Stimulated activated CD8-positive, alpha-beta memory T cell treated with anti-CD3 and anti-CD28 coated beads, Interleukin-2, amount 100 ng/mL, for 48 hours (primary cell): ENCODE measurements around the gene PERCC1.
"Not testable (repeated sequence)": the region's sequence is repeated elsewhere in the genome, so short reads cannot be mapped to it uniquely, and the experiment has no call there.

Experiments used
- DNase-seq, 2 donors: peaks; one replicate each; pipeline ENCODE4 v3.0.0-alpha.2; 2020; ENCODE audit warnings: low read depth in 2 of 2

Gene PERCC1

DNA sequence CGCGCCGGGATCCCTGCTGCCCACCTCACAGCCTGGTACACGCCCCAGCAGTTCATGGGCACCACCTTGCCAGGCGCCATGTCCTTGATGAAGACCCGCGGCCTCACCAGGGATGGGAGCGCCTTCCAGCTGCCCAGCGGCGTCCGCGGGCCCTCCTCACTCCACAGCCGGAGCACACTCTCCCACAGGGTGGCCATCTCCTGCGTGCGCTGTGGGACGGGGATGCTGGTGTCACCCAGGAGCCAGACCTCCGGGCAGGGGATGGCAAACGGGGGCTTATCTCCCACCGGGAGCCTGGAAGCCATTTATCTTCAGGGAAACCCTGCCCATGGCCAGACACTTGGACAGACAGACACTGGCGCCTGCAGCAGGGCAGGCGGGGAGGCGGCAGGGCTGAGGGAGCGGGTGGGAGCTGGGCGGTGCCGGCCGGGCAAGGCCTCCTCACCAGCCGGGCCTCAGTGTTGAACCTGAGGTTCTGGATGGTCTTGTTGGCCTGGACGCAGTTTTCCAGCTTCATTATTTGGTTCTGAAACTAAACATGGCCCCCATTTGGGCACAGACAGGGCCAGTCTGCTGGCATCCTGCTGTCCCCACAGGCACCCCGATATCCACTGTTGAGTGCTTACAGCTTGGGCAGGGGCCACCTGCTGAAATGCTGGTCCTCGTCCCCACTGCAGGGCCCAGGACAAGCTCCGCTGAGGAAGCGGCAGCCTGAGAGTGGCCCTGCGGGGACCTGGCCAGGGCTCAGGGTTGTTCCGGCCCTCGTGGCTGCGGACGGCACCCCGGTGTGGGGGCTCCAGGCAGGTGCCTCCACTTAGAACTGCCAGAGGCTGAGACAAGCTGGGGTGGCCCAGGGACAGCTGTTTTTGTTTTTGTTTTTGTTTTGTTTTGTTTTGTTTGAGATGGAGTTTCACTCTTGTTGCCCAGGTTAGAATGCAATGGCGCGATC lies 4.0 kb downstream of the PERCC1 start:
- no peak for DNase-seq

GRCh38 chr16:1435921-1436697 lies 5.2 kb downstream of the PERCC1 start:
- no peak for DNase-seq

DNA sequence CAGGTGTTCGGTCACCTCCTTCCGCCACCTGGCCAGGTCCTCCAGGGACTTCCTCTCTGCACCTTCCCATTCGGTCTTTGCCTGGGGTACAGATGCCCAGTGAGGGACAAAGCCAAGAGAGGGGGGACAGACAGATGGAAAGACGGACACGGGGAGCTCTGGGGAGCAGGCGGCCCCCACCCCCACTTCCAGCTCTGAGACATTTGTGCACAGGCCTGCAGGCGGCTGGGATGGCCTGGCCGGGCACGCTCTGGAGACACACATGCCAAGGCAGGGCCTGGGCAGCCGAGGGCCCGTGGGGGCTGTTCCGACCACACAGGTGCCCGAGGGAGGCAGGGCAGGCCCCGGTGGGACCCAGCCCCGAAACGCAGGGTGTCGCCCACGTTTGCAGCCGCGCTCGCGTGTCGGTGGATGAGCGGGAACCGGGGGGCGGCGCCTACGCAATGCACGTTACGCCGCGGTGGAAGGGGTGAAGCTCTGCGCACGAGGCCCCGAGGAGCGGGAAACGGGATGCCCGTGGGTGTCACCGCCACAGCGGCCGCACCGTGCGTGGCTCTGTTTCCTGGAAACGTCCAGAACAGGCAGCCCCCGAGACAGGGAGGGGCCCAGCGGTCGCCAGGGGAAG lies 6.0 kb downstream of the PERCC1 start:
- DNase-seq = no peak

DNA sequence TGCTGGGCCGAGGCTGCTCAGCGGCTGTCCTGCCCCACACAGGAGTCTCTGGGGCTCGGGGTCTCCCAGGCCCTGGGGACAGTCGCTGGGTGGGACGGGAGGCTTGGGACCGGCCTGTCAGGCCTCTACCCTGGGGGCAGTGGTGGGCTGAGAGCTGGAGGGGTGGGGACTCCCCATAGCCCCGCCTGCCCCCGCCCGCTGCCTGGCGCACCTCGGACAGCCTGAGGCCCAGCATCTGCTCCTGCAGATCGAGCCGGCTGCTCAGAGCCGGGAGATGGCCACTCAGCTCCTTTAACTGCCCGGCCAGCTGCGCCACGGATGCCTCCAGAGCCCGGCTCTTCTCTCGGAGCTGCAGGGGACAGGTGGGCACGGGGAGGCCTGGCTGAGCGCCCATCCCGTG lies 6.7 kb downstream of the PERCC1 start:
- DNase-seq = no peak

DNA sequence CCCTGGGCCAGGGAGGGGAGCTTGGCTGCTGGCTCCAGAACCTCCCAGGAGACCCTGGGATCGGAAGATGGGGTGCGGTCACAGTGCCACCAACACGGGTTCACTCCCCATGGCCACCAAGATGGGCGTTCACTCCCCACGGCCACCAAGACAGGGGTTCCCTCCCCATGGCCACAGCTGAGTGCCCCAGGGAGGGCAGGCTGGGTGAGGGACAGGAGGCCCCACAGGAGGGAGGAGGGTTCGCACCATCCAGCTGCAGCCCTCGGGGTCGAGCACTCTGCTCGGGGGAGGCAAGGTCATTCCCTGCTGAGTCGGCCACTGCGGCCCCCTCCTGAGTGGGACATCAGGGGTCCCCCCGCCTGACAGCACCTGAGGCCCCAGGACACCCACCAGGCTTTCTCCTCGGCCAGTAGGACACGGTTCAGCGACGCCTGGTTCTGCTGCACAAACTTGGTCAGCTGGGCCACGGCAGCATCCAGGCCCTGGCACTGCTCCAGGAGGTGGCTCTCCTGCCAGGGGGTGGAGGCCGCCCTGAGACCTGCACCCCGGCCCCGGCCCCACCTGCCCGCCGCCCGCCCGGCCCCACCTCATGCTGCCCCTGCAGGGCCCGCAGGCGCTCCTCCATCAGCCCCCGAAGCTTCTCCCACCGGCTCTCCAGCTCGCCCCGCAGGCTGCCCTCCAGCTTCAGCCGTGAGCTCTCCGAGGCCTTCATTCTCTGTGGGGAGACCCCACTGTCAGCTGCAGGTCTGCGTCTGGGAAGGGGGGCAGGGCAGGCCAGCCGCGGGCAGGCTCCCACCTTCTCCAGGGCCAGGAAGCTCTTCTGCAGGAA lies 7.6 kb downstream of the PERCC1 start:
- no peak for DNase-seq

GRCh38 chr16:1439058-1439698 lies 8.3 kb downstream of the PERCC1 start:
- DNase-seq = no peak

DNA sequence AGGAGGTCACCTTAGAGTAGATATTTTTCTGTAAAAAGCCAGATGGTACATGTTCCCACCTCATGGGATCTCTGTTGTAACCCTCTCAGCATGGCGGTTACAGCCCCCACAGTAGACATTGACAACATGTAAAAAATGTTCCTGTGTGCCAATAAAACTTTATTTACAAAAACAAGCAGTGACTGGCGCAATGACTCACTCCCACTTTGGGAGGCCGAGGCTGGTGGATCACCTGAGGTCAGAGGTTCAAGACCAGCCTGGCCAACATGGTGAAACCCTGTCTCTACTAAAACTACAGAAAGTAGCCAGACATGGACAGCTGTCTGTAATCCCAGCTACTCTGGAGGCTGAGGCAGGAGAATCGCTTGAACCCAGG lies 8.8 kb downstream of the PERCC1 start:
- DNase-seq = not testable (repeated sequence)

- no peak for DNase-seq
These were observed 10.5 kb downstream of the PERCC1 start for GRCh38 chr16:1441391-1441829.

DNA sequence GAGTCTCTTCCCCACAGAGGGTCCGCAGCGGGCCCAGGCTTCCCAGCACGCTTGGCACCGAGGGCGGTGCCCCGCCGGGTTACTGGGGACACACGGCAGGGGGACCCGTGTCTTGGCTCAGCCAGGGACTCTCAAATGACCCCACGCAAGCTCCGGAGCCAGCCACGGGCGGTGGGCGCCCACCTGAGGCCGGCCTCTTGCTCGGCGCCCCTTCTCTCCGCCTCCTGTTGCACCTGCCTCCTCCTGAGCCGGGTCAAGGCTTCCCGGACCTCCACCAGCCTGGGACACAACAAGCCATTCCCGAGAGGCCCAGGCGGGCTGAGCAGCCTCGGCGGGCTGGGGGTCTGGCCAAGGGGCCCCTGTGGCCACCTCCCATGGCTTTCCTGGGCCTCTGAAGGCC lies 11.8 kb downstream of the PERCC1 start:
- DNase-seq = no peak

DNA sequence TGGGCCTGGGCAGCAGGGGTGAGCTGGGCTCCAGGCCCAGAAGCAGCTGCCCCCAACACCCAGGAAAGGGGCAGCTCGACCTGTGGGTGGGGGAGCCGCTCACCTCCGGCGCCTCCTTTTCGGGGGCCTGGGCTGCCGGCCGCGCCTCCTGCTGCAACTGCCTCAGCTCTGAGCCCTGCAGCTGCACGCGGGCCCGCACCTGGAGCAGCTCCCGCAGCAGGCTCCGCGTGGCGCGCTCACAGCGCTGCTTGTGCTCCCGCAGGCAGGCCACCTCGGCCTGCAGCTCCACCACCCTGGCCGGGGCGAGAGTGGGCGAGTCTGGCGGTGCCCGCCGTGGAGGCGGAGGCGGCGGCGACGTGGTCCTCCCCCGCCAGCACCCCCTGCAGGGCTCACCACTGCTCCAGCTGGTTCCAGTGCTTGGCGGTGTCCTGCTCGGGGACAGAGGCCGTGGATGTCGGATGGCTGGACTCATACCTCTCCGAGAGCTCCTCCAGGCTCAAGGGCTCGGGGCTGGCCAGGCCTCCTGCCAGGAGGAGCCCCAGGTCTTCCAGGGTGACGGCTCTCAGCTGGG lies 12.6 kb downstream of the PERCC1 start:
- DNase-seq = no peak

GRCh38 chr16:1443980-1444729 lies 13.3 kb downstream of the PERCC1 start, which contains the start of gene CCDC154:
Gene CCDC154 (minus strand): TSS chr16:1444556. CDS start chr16:1444322, 234 bp downstream.
- DNase-seq = no peak

DNA sequence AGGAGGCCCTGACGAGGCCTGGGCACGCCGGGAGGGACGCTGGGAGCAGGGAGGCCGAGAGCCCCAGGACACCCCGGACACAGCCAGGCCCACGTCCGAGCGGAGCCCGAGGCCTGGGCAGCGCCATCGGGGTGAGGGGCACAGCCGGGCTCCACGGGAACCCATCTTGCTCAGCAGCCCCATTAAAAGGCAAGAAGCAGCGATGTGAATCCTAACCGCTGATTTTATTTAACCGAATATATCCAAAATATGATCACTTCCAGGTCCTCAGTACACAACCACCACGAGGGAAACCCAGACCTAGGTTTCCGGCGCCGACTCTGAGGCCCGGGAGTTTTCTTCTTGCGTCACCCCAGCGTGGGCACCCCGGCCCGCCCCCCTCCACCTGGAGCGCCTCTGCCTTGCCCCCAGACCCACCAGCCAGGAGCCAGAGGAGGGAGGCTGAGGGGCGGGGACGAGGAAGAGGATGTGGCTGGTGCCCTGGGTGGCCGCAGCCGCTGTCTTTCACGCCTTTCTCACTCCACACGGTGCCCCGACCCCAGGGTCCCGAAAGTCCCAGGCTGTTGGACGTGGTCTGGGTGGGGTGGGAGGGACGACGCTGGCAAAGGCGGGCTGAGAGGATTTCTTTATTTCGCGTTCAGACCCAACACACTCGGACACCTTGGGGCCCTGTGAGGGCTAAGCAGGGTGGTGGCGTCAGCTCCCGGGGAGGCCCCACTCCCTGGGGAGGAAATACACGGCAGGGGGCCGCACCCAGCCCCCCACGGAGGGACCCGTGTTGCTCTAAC lies 14.0 kb downstream of the PERCC1 start:
- DNase-seq = no peak

GRCh38 chr16:1445518-1446203 lies 14.8 kb downstream of the PERCC1 start:
- no peak for DNase-seq

DNA sequence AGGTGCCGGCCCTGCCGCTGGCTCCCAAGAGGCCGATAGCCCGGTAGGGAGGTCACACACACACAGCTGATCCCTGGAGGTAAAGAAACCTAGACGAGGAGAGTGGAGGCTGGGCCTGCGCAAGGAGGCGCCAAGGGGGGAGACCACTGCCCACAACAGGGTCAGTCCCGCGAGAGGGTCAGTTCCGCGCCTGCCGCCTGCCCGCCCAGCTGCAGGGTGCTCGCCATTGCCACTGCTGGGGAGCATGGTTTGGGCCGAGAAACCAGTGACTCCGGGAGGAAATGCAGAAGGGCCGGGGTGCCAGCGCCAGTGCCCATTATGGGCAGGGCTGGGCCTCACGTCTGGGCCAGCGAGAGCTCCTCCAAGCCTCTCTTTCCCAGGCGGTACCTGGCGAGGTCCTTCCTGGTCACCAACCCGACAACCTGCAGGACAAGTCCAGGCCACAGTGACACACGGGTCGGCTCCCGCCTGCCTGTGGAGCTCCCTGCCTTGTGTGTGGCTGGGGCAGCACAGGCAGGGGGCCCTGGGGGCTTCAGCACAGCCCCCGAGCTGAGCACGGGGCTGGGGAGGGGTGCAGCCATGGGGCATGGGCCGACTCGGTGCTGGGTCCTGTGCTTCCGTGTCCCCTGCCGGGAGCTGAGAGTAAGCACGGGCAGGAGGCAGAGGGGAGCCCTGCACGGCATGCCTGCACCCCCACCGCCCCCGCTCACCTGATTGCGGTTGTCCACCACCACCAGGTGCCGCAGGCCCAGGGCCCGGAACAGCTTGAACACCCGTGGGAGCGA lies 15.6 kb downstream of the PERCC1 start:
- DNase-seq = no peak

DNA sequence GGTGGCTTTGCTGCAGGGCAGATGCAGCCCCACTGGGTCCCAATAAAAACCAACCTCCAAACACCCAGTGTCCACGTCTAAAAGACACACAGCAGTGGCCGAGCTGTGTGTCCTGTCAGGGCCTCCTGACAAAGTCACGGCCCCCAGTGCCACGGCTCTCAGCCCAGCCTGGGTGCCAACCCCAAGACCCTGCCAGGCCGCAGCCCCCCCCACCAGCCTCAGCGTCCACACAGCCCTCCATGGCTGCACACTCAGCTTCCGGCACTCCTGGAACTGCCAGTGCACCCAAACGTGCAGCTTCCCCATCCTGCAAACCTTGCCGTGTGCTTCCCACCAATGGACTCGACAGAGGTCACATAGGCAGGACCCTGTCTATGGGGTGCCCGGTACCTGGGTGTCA lies 17.1 kb downstream of the PERCC1 start:
- DNase-seq = no peak

DNA sequence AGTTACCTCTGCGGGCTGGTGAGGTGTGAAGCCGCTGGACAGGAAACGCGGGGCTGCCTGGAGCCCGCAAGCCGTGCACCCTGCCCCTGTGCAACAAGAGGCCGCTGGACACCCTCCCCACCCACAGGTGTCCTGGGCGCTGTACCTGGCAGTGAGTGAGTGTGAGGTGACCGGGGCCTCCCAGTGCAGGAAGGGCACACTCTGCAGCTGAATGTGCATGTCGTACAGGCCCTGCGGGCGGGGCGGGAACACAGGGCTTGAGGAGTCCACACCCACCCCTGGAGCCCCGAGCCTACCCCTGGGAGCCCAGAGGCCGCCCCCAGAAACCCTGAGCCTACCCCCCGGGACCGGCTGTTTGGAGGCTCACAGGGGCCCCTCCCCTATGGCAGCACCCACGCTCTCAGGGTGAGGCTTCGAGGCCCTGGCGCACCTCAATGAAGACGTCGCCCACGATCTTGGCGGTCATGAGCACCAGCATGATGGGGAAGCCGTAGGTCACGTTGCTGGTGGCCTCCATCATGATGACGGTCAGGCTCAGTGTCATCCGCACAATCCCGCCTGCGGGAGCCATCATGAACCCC lies 17.7 kb downstream of the PERCC1 start:
- DNase-seq = no peak

DNA sequence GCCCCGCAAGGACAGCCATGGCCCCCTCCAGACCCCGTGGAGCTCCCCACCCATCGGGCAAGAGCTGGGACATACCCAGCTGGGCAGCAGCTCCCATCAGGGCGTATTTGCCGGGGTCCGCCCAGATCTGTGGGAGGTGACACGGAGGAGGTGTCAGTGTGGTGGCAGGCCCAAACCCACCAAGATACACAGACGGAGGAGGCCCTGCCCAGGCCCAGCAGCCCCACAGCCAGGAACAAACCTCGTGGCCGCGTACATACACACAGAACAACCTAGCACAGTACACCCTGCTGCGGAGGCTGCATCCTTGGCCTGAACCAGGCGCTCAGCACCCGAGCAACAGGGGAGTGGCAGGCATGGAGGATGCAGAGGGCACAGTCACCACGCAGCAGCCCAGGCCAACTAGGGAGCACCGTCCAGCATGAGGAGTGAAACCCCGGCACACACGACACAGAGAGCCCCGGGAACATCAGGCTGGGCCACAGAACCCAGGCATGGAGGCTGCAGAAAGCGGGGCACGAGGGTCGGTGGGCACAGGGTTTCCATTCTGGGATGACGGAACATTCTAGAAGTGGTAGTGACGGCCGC lies 18.4 kb downstream of the PERCC1 start:
- DNase-seq = no peak
